GM12878 (cell line): Measurements from ENCODE around the gene PRDM2. TPM values are rescaled to one million over a fixed set of nuclear protein-coding genes. Genes with fewer than 3 reads are reported as not detected.

Experiments used
- ATF7 ChIP-seq: fragments of 450-650 bp; IDR thresholded peaks from 2 replicates; pipeline ENCODE4 v1.6.1; 2016; ENCODE audit warnings: low read depth, mild to moderate bottlenecking
- EGR1 ChIP-seq, 2 experiments: IDR thresholded peaks; 1 replicate in 1 of 2; 2 replicates in 1 of 2; pipeline ENCODE4 v1.6.1; 2011 to 2012; ENCODE audit warnings: low read depth in 2 of 2, low read length in 2 of 2, borderline replicate concordance in 1 of 2, mild to moderate bottlenecking in 1 of 2, moderate library complexity in 1 of 2
- ETV6 ChIP-seq, 2 experiments: fragments of 450-650 bp in 1 of 2; IDR thresholded peaks in 1 of 2; conservative IDR thresholded peaks in 1 of 2; 2 replicates each; pipeline ENCODE4 v1.6.1; 2014; ENCODE audit warnings: antibody characterized with exemption in 1 of 2, borderline replicate concordance in 1 of 2, low read depth in 1 of 2, mild to moderate bottlenecking in 1 of 2, moderate library complexity in 1 of 2
- HSF1 ChIP-seq: fragments of 150-350 bp; IDR thresholded peaks from 2 replicates; pipeline ENCODE4 v1.6.1; 2014; ENCODE audit warnings: mild to moderate bottlenecking, low read depth, low read length
- IRF5 ChIP-seq: fragments of 450-650 bp; IDR thresholded peaks from 2 replicates; pipeline ENCODE4 v1.6.1; 2017; ENCODE audit warnings: borderline replicate concordance
- JUND ChIP-seq: IDR thresholded peaks from 2 replicates; pipeline ENCODE4 v1.6.1; 2012; ENCODE audit warnings: low read depth, mild to moderate bottlenecking, low read length, improper control_type of control experiment, moderate library complexity
- KAT2A ChIP-seq: conservative IDR thresholded peaks from 2 replicates; pipeline ENCODE4 v1.6.1; 2011; ENCODE audit warnings: low read depth, low read length; ENCODE audit not compliant: control insufficient read depth
- KLF5 ChIP-seq: fragments of 450-650 bp; IDR thresholded peaks from 2 replicates; pipeline ENCODE4 v1.6.1; 2014; ENCODE audit warnings: mild to moderate bottlenecking; ENCODE audit not compliant: partially characterized antibody
- MLLT1 ChIP-seq: fragments of 450-650 bp; IDR thresholded peaks from 2 replicates; pipeline ENCODE4 v1.6.1; 2016; ENCODE audit warnings: mild to moderate bottlenecking
- MTA2 ChIP-seq: fragments of 450-650 bp; IDR thresholded peaks from 2 replicates; pipeline ENCODE4 v1.6.1; 2016; ENCODE audit warnings: low read depth, mild to moderate bottlenecking, moderate library complexity
- NFIC ChIP-seq: IDR thresholded peaks from 2 replicates; pipeline ENCODE4 v1.6.1; 2012; ENCODE audit warnings: low read depth, mild to moderate bottlenecking, inconsistent platforms, low read length, moderate library complexity
- POU2F2 ChIP-seq: IDR thresholded peaks from 3 replicates; pipeline ENCODE4 v1.6.1; 2011; ENCODE audit warnings: low read depth, mild to moderate bottlenecking, low read length, borderline replicate concordance
- SKIL ChIP-seq: fragments of 450-650 bp; IDR thresholded peaks from 2 replicates; pipeline ENCODE4 v1.6.1; 2017; ENCODE audit warnings: mild to moderate bottlenecking, low read depth, inconsistent platforms; ENCODE audit not compliant: poor library complexity, severe bottlenecking
- SMAD5 ChIP-seq: IDR thresholded peaks from 2 replicates; pipeline ENCODE4 v1.6.1; 2016; ENCODE audit warnings: antibody characterized with exemption, low read depth
- TCF12 ChIP-seq: IDR thresholded peaks from 2 replicates; pipeline ENCODE4 v1.6.1; 2011; ENCODE audit warnings: low read depth, mild to moderate bottlenecking, low read length
- TCF3 ChIP-seq: IDR thresholded peaks from 2 replicates; pipeline ENCODE4 v1.6.1; 2012; ENCODE audit warnings: low read depth, mild to moderate bottlenecking, low read length, borderline replicate concordance; ENCODE audit not compliant: insufficient read depth
- ZBTB40 ChIP-seq: fragments of 450-650 bp; IDR thresholded peaks from 2 replicates; pipeline ENCODE4 v1.6.1; 2016; ENCODE audit warnings: mild to moderate bottlenecking, moderate library complexity, borderline replicate concordance
- polyA plus RNA-seq, 11 experiments: library from polyadenylated mRNA; depleted of rRNA in 4 of 11; unstranded in 6 of 11; stranded (reverse) in 5 of 11; fragments of >200 nt; fragmentation: Nextera tagmentation in 4 of 11; fragmentation: Illumina TruSeq in 1 of 11; extraction: Ambion mirVana in 4 of 11; extraction: Trizol in 1 of 11; gene quantifications; 1 replicate in 1 of 11; 2 replicates in 10 of 11; pipeline versions ENCODE4 v1.2.1 to v1.2.3, GENCODE V29; 2011 to 2016; ENCODE audit warnings: inconsistent platforms in 2 of 11, missing spikeins in 2 of 11, low read depth in 1 of 11
- total RNA-seq, 4 experiments: library from RNA; depleted of rRNA in 3 of 4; stranded (reverse); fragments of >200 nt in 3 of 4; fragmentation: Illumina TruSeq in 1 of 4; extraction: Trizol in 1 of 4; gene quantifications; 2 replicates each; pipeline versions ENCODE4 v1.2.1 to v1.2.3, GENCODE V29; 2013 to 2021

Gene PRDM2
- total and polyA plus RNA-seq, 10 of the 15 experiments (the other 5 are each of a cell fraction or from before 2014, with no cell fraction given) = 8.4 to 45.1 (median 23.5) TPM

GRCh38 chr1:13700521-13701270 lies 708 bp downstream of the PRDM2 start (continued):
- TF ChIP-seq SKIL = no peak
- 0 out of 2 replicates have a peak, but pooled peaks have one; percentile 54 for TF ChIP-seq TCF3
- no peak for TF ChIP-seq ATF7
- no peak for TF ChIP-seq KAT2A
- TF ChIP-seq POU2F2 = peak; percentile 7; the same call in 1 of the 3 replicates
- no peak for TF ChIP-seq KLF5
- TF ChIP-seq SMAD5 = peak; percentile 23
- TF ChIP-seq TCF12 = no peak
- TF ChIP-seq MLLT1 = peak; percentile 76; the same call in 1 of the 2 replicates
- no peak for TF ChIP-seq JUND
- TF ChIP-seq ETV6 (conservative IDR thresholded peaks at IDR 0.05 in 1 of 2, IDR thresholded peaks at IDR 0.05 in 1 of 2; ENCODE audit: borderline replicate concordance in 1 of 2, low read depth in 1 of 2) = no peak
- TF ChIP-seq ZBTB40 = peak; percentile 88
- TF ChIP-seq HSF1 = no peak
- no peak for TF ChIP-seq MTA2
- TF ChIP-seq NFIC = peak; percentile 33; the same call in 1 of the 2 replicates
- no peak for TF ChIP-seq IRF5
- TF ChIP-seq EGR1 (IDR thresholded peaks at IDR 0.05; ENCODE audit: borderline replicate concordance in 1 of 2, low read depth in 2 of 2, low read length in 2 of 2) = no peak
